GM18951 (cell line): ENCODE results near the gene FNDC7.

Source experiments
- POLR2A ChIP-seq: IDR thresholded peaks from 4 replicates; pipeline ENCODE4 v1.6.1; 2011; ENCODE audit warnings: mild to moderate bottlenecking; ENCODE audit not compliant: insufficient read length, insufficient read depth; ENCODE audit errors: extremely low read depth
- in situ Hi-C: fragments of 300-500 bp; cut with MboI; formaldehyde crosslinking; loops from one replicate; pipeline ENCODE4 v1.12.0; 2022; ENCODE audit warnings: low sequenced_read_pairs, mixed read lengths, inconsistent platforms; ENCODE audit not compliant: unreplicated experiment

The FNDC7 gene

GRCh38 chr1:108708691-108709660, 3.7 kb upstream of the FNDC7 start:
- TF ChIP-seq POLR2A: no peak
- in situ Hi-C loops: no loop called here

- in situ Hi-C loops: no loop called here
- no peak for TF ChIP-seq POLR2A
Observed at GRCh38 chr1:108715932-108716331, 3.2 kb downstream of the FNDC7 start.

- in situ Hi-C loops: no loop called here
- no peak for TF ChIP-seq POLR2A
Observed at GRCh38 chr1:108716437-108717230, 3.9 kb downstream of the FNDC7 start.

GRCh38 chr1:108717774-108718316, 5.1 kb downstream of the FNDC7 start:
- in situ Hi-C loops: no loop called here
- TF ChIP-seq POLR2A: no peak

GRCh38 chr1:108718927-108719655, 6.4 kb downstream of the FNDC7 start:
- TF ChIP-seq POLR2A: no peak
- in situ Hi-C loops: no loop called here

GRCh38 chr1:108719656-108720435, 7.1 kb downstream of the FNDC7 start:
- no peak for TF ChIP-seq POLR2A
- in situ Hi-C loops: no loop called here

- in situ Hi-C loops: no loop called here
- no peak for TF ChIP-seq POLR2A
Observed at GRCh38 chr1:108722292-108722691, 9.6 kb downstream of the FNDC7 start.

- no peak for TF ChIP-seq POLR2A
- in situ Hi-C loops: no loop called here
Observed at GRCh38 chr1:108725906-108726305, 13.2 kb downstream of the FNDC7 start.

GRCh38 chr1:108728327-108728923, 15.7 kb downstream of the FNDC7 start:
- in situ Hi-C loops: no loop called here
- no peak for TF ChIP-seq POLR2A

GRCh38 chr1:108729481-108729880, 16.8 kb downstream of the FNDC7 start:
- no peak for TF ChIP-seq POLR2A
- in situ Hi-C loops: no loop called here

- in situ Hi-C loops: no loop called here
- no peak for TF ChIP-seq POLR2A
Observed at GRCh38 chr1:108732398-108732797, 19.7 kb downstream of the FNDC7 start.
